Mucosa of descending colon (tissue), 3 donors: ENCODE data around the gene RNF6. TPM values are rescaled to one million over a fixed set of nuclear protein-coding genes. Genes with fewer than 3 reads are reported as not detected.

ENCODE experiments used
- ATAC-seq: fragments of 200-7000 bp; cut with Tn5 transposase; one replicate; pipeline ENCODE4 v1.9.1; 2020; ENCODE audit warnings: mild to moderate bottlenecking, moderate library complexity
- DNase-seq, 3 donors: peaks; one replicate each; pipeline ENCODE4 v3.0.0-alpha.2; 2020
- H3K36me3 ChIP-seq: fragments of 200-600 bp; one replicate; pipeline ENCODE4 v1.8.0; 2021; ENCODE audit warnings: low read depth, mild to moderate bottlenecking
- H3K4me1 ChIP-seq: fragments of 200-600 bp; one replicate; pipeline ENCODE4 v1.8.0; 2021; ENCODE audit warnings: low read depth, mild to moderate bottlenecking
- H3K4me3 ChIP-seq: fragments of 200-600 bp; one replicate; pipeline ENCODE4 v1.8.0; 2021; ENCODE audit warnings: mild to moderate bottlenecking
- H3K9me3 ChIP-seq: fragments of 200-600 bp; one replicate; pipeline ENCODE4 v1.8.0; 2021; ENCODE audit warnings: mild to moderate bottlenecking
- CTCF ChIP-seq: fragments of 200-600 bp; IDR thresholded peaks from one replicate; pipeline ENCODE4 v1.8.0; 2022; ENCODE audit warnings: antibody characterized with exemption, mild to moderate bottlenecking
- intact Hi-C, 2 donors: fragments of 100-400 bp; cut with DNase I in 1 of 2; cut with micrococcal nuclease in 1 of 2; formaldehyde crosslinking; loops; one replicate each; pipeline versions ENCODE4 v1.11.0 to v1.11.1; 2022; cut with DNase I, micrococcal nuclease
- total RNA-seq, 3 donors: library from RNA; stranded (reverse); fragmentation: NEBNext Ultra II Directional in 2 of 3; extraction: Animal tissue kit (Norgen Biotek cat#: 25700) in 2 of 3; gene quantifications; one replicate each; pipeline versions ENCODE4 v1.2.1 to v1.2.4, GENCODE V29; 2021 to 2023
- donor health status: DM: no; HTN: no; CAD: no; lungs with moderate emphysema.
- donor health status: DM: no; HTN: no; CAD: no.
- donor health status: DM: no; HTN: yes; CAD: no.

The RNF6 gene
- total RNA-seq, 3 donors from 2014 or later: 35.4 to 41.6 (median 35.8) TPM

DNA sequence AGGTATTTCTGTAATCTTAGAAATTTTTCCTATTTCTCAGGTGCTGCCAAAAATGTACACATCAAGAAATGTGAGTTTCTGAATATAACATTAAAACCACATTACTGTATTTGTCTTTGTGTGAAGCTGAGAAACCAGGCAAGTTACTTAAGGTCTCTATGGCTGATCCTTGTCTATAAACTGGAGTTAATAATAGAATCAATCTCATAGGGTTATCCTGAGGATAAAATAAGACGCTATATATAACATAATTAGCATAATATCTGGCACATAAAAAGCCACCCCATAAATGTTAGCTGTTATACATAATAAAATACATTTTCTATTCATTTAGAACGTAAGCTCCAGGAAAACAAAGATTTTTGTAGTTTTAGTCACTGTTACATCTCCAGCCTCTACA, 6.1 kb downstream of the RNF6 start:
- TF ChIP-seq CTCF: no peak
- intact Hi-C loops: no loop called here
- Histone ChIP-seq H3K4me1 (peaks cover 6% of the 10 kb centered on the region), H3K4me3 (no peak overlapping the region), H3K9me3 (no peaks in the 10 kb centered on the region), H3K36me3 (peaks cover 20% of the 10 kb centered on the region)
- ATAC-seq: no peak
- no peak for DNase-seq

DNA sequence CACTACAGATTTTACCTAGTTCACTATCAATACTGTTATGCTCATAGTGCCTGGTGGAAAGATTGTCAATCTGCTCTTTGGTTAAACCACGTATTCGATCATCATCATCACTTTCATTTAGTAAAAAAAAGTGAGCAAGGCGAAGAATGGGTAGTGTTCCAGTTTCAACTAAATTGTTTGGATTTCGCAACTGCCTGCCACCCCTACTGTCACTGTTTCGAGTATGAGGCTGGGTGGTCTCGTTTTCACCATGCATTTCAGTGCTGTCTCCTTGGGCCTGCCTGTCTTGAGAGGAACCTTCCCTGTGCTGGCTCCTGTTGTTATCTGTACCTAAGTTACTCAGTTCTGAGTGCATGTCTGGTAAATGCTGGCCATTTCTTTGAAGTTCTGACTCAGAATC, 8.1 kb downstream of the RNF6 start:
- Histone ChIP-seq H3K36me3 (peaks cover 20% of the 10 kb centered on the region), H3K4me3 (no peak overlapping the region), H3K4me1 (no peaks in the 10 kb centered on the region), H3K9me3 (no peaks in the 10 kb centered on the region)
- no peak for ATAC-seq
- DNase-seq: no peak
- TF ChIP-seq CTCF: no peak
- intact Hi-C loops: no loop called here

DNA sequence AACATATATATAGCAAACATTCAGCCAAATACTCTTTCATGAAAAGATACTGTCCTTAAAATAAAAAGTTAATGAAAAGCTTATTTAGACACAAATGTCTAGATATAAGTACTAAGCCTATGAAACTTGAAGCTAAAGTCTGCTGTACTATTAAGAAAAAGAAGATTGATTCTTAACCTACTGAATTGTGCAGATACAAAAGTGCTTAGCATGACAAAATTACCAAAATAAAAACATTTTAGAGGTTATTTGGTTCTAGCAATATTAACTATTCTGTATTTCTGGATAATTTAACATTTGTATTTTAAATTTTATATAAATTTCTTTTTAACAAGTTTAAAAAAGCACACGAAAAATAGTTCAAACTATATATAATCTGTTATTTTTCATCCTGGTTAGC, 8.8 kb downstream of the RNF6 start:
- no peak for ATAC-seq
- peaks cover 20% of the 10 kb centered on the region for H3K36me3 ChIP-seq
- TF ChIP-seq CTCF: no peak

DNA sequence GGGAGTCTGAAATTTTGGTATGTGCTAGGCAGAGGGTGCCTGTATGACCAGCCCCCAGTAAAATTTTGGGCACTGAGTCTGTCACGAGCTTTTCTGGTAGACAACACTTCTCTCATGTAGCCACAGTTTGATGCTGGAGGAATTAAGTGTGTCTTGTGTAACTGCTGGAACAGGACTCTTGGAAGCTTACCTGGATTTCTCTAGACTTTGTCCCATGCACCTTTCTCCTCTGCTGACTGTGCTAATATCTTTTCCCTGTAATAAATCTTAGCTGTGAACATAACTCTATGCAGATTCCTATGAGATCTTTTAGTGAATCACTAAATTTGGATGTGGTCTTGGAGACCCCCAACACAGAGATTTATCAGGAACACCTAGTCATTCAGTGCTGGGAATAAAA, 13.8 kb downstream of the RNF6 start:
- no peak for TF ChIP-seq CTCF
- DNase-seq (no peak), ATAC-seq (no peak)
- Histone ChIP-seq H3K4me1 (no peaks in the 10 kb centered on the region), H3K9me3 (no peaks in the 10 kb centered on the region), H3K36me3 (no peaks in the 10 kb centered on the region), H3K4me3 (no peak overlapping the region)
- intact Hi-C loops: no loop called here

More for the DNA sequence above, 8.8 kb downstream of the RNF6 start:
- DNase-seq: no peak
- no peak overlapping the region for H3K4me3 ChIP-seq
- H3K4me1 ChIP-seq: no peaks in the 10 kb centered on the region
- no peaks in the 10 kb centered on the region for H3K9me3 ChIP-seq
- intact Hi-C loops: no loop called here

GRCh38 chr13:26202365-26202972, 19.6 kb downstream of the RNF6 start:
- no peak for ATAC-seq
- no peaks in the 10 kb centered on the region for H3K9me3 ChIP-seq
- DNase-seq: no peak
- no peak overlapping the region for H3K4me3 ChIP-seq
- intact Hi-C loops: no loop called here
- H3K4me1 ChIP-seq: no peaks in the 10 kb centered on the region
- no peaks in the 10 kb centered on the region for H3K36me3 ChIP-seq
- no peak for TF ChIP-seq CTCF

DNA sequence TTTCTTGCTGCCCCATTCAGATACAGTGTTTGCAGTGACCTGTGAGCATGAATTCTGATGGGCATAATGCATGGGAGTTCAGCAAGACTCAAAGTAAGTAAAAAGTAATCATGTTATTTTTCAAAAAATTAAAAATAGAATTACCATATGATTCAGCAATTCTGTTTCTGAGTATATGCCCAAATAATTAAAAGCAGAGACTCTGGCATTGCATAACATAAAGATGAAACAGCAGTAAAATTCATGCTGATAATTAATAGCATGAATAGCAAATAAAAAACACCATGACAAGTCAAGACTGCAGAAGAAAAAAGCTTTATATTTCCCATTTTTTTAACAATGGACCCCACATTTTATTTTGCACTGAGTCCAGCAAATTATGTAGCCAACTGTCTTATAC, 21.3 kb downstream of the RNF6 start:
- intact Hi-C loops: no loop called here
- Histone ChIP-seq H3K4me3 (no peak overlapping the region), H3K4me1 (no peaks in the 10 kb centered on the region), H3K36me3 (no peaks in the 10 kb centered on the region), H3K9me3 (peaks cover 7% of the 10 kb centered on the region)
- TF ChIP-seq CTCF: no peak
- DNase-seq (no peak), ATAC-seq (no peak)
